Vagina (tissue), 2 donors: ENCODE measurements around the gene GPC1. TPM values are rescaled to one million over a fixed set of nuclear protein-coding genes. Genes with fewer than 3 reads are reported as not detected.

Source experiments
- DNase-seq, 2 donors: peaks; one replicate each; pipeline ENCODE4 v3.0.0-alpha.2; 2017; ENCODE audit errors: extremely low spot score in 2 of 2
- H3K27ac ChIP-seq: fragments of 200-600 bp; sonication (generic); one replicate; pipeline ENCODE4 v1.5.1; 2019
- H3K27me3 ChIP-seq: fragments of 200-600 bp; sonication (generic); one replicate; pipeline ENCODE4 v1.5.1; 2019
- H3K36me3 ChIP-seq, 2 donors: fragments of 200-600 bp; sonication (generic); one replicate each; pipeline ENCODE4 v1.5.1; 2017 to 2019
- H3K4me1 ChIP-seq: fragments of 200-600 bp; sonication (generic); one replicate; pipeline ENCODE4 v1.5.1; 2019
- H3K4me3 ChIP-seq, 2 donors: fragments of 200-600 bp; sonication (generic); 1 replicate in 1 of 2; 2 replicates in 1 of 2; pipeline ENCODE4 v1.5.1; 2016 to 2019
- H3K9me3 ChIP-seq: fragments of 200-600 bp; sonication (generic); one replicate; pipeline ENCODE4 v1.5.1; 2019
- POLR2A ChIP-seq, 2 donors: fragments of 450-650 bp; IDR thresholded peaks; one replicate each; pipeline ENCODE4 v1.6.1; 2017; ENCODE audit warnings: antibody characterized with exemption in 2 of 2, mild to moderate bottlenecking in 2 of 2, moderate library complexity in 2 of 2
- POLR2AphosphoS5 ChIP-seq, 2 donors: sonication (generic); formaldehyde crosslinking; IDR thresholded peaks; one replicate each; pipeline ENCODE4 v1.9.0; 2017; ENCODE audit warnings: antibody characterized with exemption in 2 of 2, mild to moderate bottlenecking in 2 of 2, low read depth in 1 of 2; ENCODE audit not compliant: insufficient read depth in 1 of 2
- intact Hi-C: fragments of 100-400 bp; cut with DNase I; formaldehyde crosslinking; loops from one replicate; pipeline ENCODE4 v1.15.1; 2023
- total RNA-seq: library from RNA; depleted of rRNA; stranded (reverse); fragments of >200 nt; gene quantifications from one replicate; pipeline ENCODE4 v1.2.3, GENCODE V29; 2016
- TF ChIP-seq, protein P1 (sequence below), 3 experiments: fragments of 450-650 bp in 2 of 3; fragments of 200-600 bp in 1 of 3; sonication (generic) in 1 of 3; IDR thresholded peaks; one replicate each; pipeline ENCODE4 v1.5.1; 2017 to 2019; ENCODE audit warnings: antibody characterized with exemption in 3 of 3, mild to moderate bottlenecking in 2 of 3, moderate library complexity in 2 of 3

Gene GPC1
- total RNA-seq, 1 donor from 2014 or later = 73.2 TPM

DNA sequence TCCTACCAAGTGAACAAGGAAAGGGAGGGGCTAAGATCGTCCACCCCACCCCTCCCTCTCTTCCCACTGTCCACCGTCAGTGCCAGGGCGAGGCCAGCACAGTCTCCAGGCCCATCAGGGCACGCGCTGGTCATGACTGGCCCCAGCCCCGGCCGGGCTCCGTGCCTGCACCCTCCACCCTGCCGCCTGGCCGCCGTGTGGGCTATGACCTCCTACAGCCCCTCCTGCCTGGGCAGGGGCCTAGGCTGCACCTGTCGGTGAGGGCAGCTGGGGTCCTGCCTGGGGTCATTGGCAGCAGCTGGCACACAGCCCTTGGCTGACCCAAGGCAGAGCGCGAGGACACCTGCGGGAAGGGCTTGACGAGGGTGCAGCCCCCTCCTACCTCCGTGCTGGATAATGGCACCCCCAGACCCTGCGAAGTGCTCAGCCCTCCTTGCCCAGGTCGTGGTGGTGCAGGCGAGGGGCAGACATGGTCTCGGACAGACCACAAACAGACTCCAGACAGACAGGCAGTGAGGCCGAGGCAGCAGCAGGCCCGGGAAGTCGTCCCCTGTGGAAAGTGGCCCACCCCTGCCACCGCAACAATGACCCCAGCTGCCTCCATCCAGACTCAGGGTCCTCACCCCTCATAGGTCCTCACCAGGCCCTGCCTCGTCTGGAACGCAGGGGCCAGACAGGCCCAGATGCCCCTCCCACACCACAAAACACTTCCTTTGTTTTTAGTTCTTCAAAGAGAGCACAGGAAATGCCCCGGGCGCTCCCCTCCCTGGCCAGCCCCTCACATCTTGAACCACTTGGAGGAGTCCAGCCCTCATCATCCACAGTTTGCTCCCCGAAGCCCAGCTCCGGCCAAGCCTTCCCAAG is 43.1 kb upstream of the GPC1 start:
- no peaks in the 10 kb centered on the region for H3K9me3 ChIP-seq
- no peak overlapping the region for H3K27ac ChIP-seq
- H3K27me3 ChIP-seq = no peaks in the 10 kb centered on the region
- peaks cover 21% of the 10 kb centered on the region for H3K4me1 ChIP-seq
- intact Hi-C loops = no loop called here
- H3K4me3 ChIP-seq = no peak overlapping the region
- H3K36me3 ChIP-seq = no peaks in the 10 kb centered on the region
- TF ChIP-seq POLR2AphosphoS5 (IDR thresholded peaks at IDR 0.05; ENCODE audit: insufficient read depth in 1 of 2, low read depth in 1 of 2) = no peak
- no peak for DNase-seq

DNA sequence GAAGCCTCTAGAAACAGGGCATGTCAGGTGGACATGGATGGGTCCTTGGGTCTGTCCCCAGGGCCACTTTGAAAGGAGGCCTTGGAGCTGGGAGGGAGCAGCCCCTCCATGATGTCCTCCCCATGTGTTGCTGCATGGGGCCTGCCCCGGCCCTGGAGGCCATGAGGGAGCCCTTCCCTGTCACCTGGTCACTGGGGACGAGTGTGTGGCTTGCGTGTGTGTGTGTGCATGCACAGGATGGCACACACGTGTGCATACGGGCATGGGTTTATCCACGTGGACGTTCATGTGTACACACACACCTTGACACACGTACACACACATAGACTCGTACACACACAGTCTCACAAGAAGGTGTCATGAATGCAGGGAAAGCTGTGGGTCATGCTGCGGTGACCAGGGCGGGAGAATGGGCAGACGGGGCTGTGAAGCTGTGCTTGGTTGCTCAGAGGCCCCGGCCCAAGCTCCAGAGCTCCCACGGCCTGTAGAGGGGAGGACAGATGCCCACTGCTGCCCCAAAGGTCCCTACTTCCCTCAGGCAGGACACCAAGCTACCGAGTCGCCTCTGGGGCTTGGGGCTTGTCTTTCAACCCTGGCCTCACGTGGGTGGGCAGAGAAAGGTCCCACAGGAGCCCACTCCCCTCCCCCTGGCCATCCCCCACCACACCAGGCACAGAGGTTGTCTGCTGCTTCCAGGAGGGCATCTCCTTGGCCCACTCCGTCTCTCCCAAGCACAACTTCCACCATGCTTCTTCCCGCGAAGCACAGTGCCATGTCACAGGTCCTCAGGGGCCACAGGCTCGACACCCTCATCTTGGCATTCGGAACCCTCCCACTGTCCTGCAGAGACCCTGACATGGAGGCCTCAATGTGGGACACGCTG is 42.3 kb upstream of the GPC1 start:
- H3K27me3 ChIP-seq = no peaks in the 10 kb centered on the region
- H3K36me3 ChIP-seq = no peaks in the 10 kb centered on the region
- H3K27ac ChIP-seq = no peak overlapping the region
- TF ChIP-seq, protein P1, sequence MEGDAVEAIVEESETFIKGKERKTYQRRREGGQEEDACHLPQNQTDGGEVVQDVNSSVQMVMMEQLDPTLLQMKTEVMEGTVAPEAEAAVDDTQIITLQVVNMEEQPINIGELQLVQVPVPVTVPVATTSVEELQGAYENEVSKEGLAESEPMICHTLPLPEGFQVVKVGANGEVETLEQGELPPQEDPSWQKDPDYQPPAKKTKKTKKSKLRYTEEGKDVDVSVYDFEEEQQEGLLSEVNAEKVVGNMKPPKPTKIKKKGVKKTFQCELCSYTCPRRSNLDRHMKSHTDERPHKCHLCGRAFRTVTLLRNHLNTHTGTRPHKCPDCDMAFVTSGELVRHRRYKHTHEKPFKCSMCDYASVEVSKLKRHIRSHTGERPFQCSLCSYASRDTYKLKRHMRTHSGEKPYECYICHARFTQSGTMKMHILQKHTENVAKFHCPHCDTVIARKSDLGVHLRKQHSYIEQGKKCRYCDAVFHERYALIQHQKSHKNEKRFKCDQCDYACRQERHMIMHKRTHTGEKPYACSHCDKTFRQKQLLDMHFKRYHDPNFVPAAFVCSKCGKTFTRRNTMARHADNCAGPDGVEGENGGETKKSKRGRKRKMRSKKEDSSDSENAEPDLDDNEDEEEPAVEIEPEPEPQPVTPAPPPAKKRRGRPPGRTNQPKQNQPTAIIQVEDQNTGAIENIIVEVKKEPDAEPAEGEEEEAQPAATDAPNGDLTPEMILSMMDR (IDR thresholded peaks at IDR 0.05) = no peak
- TF ChIP-seq POLR2AphosphoS5 (IDR thresholded peaks at IDR 0.05; ENCODE audit: insufficient read depth in 1 of 2, low read depth in 1 of 2) (no peak), POLR2A (IDR thresholded peaks at IDR 0.05) (no peak)
- H3K9me3 ChIP-seq = no peaks in the 10 kb centered on the region
- no peak for DNase-seq
- intact Hi-C loops = no loop called here
- H3K4me1 ChIP-seq = peaks cover 21% of the 10 kb centered on the region
- H3K4me3 ChIP-seq = no peak overlapping the region

DNA sequence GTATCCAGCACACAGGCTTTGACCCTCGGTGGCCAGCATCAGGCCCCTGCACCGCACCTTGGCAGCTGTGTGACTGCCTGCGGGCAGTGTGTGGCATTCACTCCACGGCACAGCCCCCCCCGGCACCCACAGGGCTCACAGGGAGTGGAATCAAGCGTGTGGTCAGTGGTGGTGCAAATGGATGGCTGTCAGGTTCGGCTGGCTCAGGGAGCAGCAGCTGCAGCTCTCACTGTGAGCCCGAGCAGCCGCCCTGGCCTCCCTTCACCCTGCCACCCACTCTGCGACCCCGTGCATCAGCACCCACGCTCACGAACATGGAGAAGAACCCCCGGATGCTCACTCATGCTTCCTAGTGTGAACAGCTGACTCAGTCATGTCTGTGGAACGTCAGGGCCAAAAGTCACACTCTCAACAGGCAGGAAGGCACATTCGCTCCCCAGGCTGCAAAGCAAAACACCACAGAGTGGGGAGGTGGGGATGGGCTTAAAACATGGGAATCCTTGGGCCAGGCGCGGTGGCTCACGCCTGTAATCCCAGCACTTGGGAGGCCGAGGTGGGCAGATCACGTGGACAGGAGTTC is 41.5 kb upstream of the GPC1 start:
- DNase-seq = no peak
- Histone ChIP-seq H3K27ac (no peak overlapping the region), H3K36me3 (no peaks in the 10 kb centered on the region), H3K4me1 (peaks cover 26% of the 10 kb centered on the region), H3K9me3 (no peaks in the 10 kb centered on the region), H3K27me3 (no peaks in the 10 kb centered on the region), H3K4me3 (no peak overlapping the region)
- TF ChIP-seq POLR2AphosphoS5 (IDR thresholded peaks at IDR 0.05; ENCODE audit: insufficient read depth in 1 of 2, low read depth in 1 of 2) = no peak
- TF ChIP-seq POLR2A (IDR thresholded peaks at IDR 0.05) = no peak
- TF ChIP-seq, protein P1 (IDR thresholded peaks at IDR 0.05) = no peak
- intact Hi-C loops = no loop called here

DNA sequence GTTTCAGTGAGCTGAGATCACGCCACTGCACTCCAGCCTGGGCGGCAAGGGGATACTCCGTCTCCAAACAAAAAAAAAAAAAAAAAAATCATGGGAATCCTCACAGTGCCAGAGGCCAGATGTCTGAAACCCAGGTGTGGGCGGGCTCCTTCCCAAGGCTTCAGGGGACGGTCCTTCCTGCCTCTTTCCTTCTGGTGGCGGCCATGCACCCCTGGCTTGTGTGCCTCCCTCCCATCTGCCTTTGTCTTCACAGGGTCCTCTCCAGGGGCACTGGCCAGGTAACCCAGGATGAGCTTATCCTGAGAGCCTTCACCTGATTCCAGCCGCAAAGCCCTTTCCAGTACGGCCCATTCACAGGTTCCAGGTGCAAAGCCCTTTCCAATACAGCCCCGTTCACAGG is 40.9 kb upstream of the GPC1 start:
- Histone ChIP-seq H3K27ac (no peak overlapping the region), H3K36me3 (no peaks in the 10 kb centered on the region), H3K4me1 (peaks cover 26% of the 10 kb centered on the region), H3K27me3 (no peaks in the 10 kb centered on the region), H3K9me3 (no peaks in the 10 kb centered on the region), H3K4me3 (no peak overlapping the region)
- TF ChIP-seq POLR2A (IDR thresholded peaks at IDR 0.05) = no peak
- TF ChIP-seq, protein P1 (IDR thresholded peaks at IDR 0.05) = no peak
- no peak for TF ChIP-seq POLR2AphosphoS5 (IDR thresholded peaks at IDR 0.05; ENCODE audit: insufficient read depth in 1 of 2, low read depth in 1 of 2)
- intact Hi-C loops = no loop called here
- no peak for DNase-seq

DNA sequence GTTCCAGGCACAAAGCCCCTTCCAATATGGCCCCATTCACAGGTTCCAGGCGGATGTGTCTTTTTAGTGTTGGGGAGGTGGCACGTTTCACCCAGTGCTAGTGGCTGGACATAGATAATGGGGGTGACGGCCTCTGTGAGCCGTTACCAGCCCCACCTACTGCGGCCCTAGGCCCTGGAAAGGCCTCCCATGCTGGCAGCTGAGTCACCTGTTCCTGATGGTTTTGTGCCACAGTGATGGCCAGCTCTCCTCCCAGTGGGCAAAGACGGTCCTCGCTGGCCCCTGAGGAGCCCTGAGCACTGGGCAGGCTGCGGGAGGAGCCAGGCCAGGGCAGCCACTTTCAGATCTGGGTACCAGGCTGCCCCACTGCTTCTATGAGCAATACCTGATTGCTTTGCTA is 40.0 kb upstream of the GPC1 start:
- Histone ChIP-seq H3K4me1 (peaks cover 34% of the 10 kb centered on the region), H3K9me3 (no peaks in the 10 kb centered on the region), H3K36me3 (no peaks in the 10 kb centered on the region), H3K27me3 (no peaks in the 10 kb centered on the region), H3K4me3 (no peak overlapping the region), H3K27ac (no peak overlapping the region)
- intact Hi-C loops = no loop called here
- TF ChIP-seq, protein P1 (IDR thresholded peaks at IDR 0.05) = no peak
- TF ChIP-seq POLR2AphosphoS5 (IDR thresholded peaks at IDR 0.05; ENCODE audit: insufficient read depth in 1 of 2, low read depth in 1 of 2) = no peak
- no peak for TF ChIP-seq POLR2A (IDR thresholded peaks at IDR 0.05)
- no peak for DNase-seq
